Measurements from ENCODE around the gene PCDHB15. TPM values are rescaled to one million over a fixed set of nuclear protein-coding genes. Genes with fewer than 3 reads are reported as not detected.

Gene PCDHB15
- total and polyA plus RNA-seq, 5 donors from 2014 or later: not detected

Other genes starting within 250 kb of the PCDHB15 start
Only the 30 nearest of the 39 such genes appear.
- gene PCDHB2, start 150.8 kb upstream of the PCDHB15 start, total RNA-seq: not detected
- not detected for gene PCDHB2, start 150.8 kb upstream of the PCDHB15 start, polyA plus RNA-seq
- gene PCDHB3, start 144.9 kb upstream of the PCDHB15 start, total RNA-seq: not detected
- gene PCDHB3, start 144.9 kb upstream of the PCDHB15 start, polyA plus RNA-seq: not detected
- gene PCDHB4, start 123.6 kb upstream of the PCDHB15 start, total RNA-seq: not detected
- not detected for gene PCDHB4, start 123.6 kb upstream of the PCDHB15 start, polyA plus RNA-seq
- gene PCDHB5, start 110.2 kb upstream of the PCDHB15 start, total RNA-seq: not detected
- gene PCDHB5, start 110.2 kb upstream of the PCDHB15 start, polyA plus RNA-seq: under 1 TPM in 1 of 4 donors, not detected in 3; 0.19 TPM
- gene PCDHB6, start 95.3 kb upstream of the PCDHB15 start, total RNA-seq: not detected
- not detected for gene PCDHB6, start 95.3 kb upstream of the PCDHB15 start, polyA plus RNA-seq
- gene PCDHB7, start 72.8 kb upstream of the PCDHB15 start, total RNA-seq: not detected
- gene PCDHB7, start 72.8 kb upstream of the PCDHB15 start, polyA plus RNA-seq: not detected
- gene PCDHB8, start 67.6 kb upstream of the PCDHB15 start, total RNA-seq: not detected
- not detected for gene PCDHB8, start 67.6 kb upstream of the PCDHB15 start, polyA plus RNA-seq
- not detected for gene PCDHB16, start 63.0 kb upstream of the PCDHB15 start, total RNA-seq
- gene PCDHB16, start 63.0 kb upstream of the PCDHB15 start, polyA plus RNA-seq: not detected
- gene PCDHB9, start 58.2 kb upstream of the PCDHB15 start, total RNA-seq: 0.07 TPM
- gene PCDHB9, start 58.2 kb upstream of the PCDHB15 start, polyA plus RNA-seq: not detected
- not detected for gene PCDHB10, start 53.0 kb upstream of the PCDHB15 start, total RNA-seq
- not detected for gene PCDHB10, start 53.0 kb upstream of the PCDHB15 start, polyA plus RNA-seq
- not detected for gene PCDHB11, start 45.8 kb upstream of the PCDHB15 start, total RNA-seq
- not detected for gene PCDHB11, start 45.8 kb upstream of the PCDHB15 start, polyA plus RNA-seq
- gene PCDHB12, start 36.7 kb upstream of the PCDHB15 start, total RNA-seq: not detected
- gene PCDHB12, start 36.7 kb upstream of the PCDHB15 start, polyA plus RNA-seq: not detected
- gene PCDHB13, start 31.5 kb upstream of the PCDHB15 start, total RNA-seq: not detected
- gene PCDHB13, start 31.5 kb upstream of the PCDHB15 start, polyA plus RNA-seq: under 1 TPM in 1 of 4 donors, not detected in 3; 0.05 TPM
- not detected for gene PCDHB14, start 22.1 kb upstream of the PCDHB15 start, total RNA-seq
- gene PCDHB14, start 22.1 kb upstream of the PCDHB15 start, polyA plus RNA-seq: not detected
- 0.74 TPM for gene SLC25A2, start 58.7 kb downstream of the PCDHB15 start, total RNA-seq
- under 1 TPM in 1 of 4 donors, not detected in 3; 0.12 TPM for gene SLC25A2, start 58.7 kb downstream of the PCDHB15 start, polyA plus RNA-seq
- gene TAF7, start 75.4 kb downstream of the PCDHB15 start, total RNA-seq: 76.6 TPM
- gene TAF7, start 75.4 kb downstream of the PCDHB15 start, polyA plus RNA-seq: 100 to 1,000 TPM; 172 to 235 (median 200) TPM
- 0.10 TPM for gene PCDHGA1, start 85.1 kb downstream of the PCDHB15 start, total RNA-seq
- under 1 TPM in 1 of 4 donors, not detected in 3; 0.06 TPM for gene PCDHGA1, start 85.1 kb downstream of the PCDHB15 start, polyA plus RNA-seq
- gene PCDHGA2, start 93.4 kb downstream of the PCDHB15 start, total RNA-seq: not detected
- gene PCDHGA2, start 93.4 kb downstream of the PCDHB15 start, polyA plus RNA-seq: not detected
- not detected for gene PCDHGA3, start 98.4 kb downstream of the PCDHB15 start, total RNA-seq
- not detected for gene PCDHGA3, start 98.4 kb downstream of the PCDHB15 start, polyA plus RNA-seq
- gene PCDHGB1, start 104.7 kb downstream of the PCDHB15 start, total RNA-seq: not detected
- not detected for gene PCDHGB1, start 104.7 kb downstream of the PCDHB15 start, polyA plus RNA-seq
- not detected for gene PCDHGA4, start 109.6 kb downstream of the PCDHB15 start, total RNA-seq
- not detected for gene PCDHGA4, start 109.6 kb downstream of the PCDHB15 start, polyA plus RNA-seq
- 0.20 TPM for gene PCDHGB2, start 114.6 kb downstream of the PCDHB15 start, total RNA-seq
- under 1 TPM in 1 of 4 donors, not detected in 3; 0.54 TPM for gene PCDHGB2, start 114.6 kb downstream of the PCDHB15 start, polyA plus RNA-seq
- gene PCDHGA5, start 118.8 kb downstream of the PCDHB15 start, total RNA-seq: not detected
- gene PCDHGA5, start 118.8 kb downstream of the PCDHB15 start, polyA plus RNA-seq: under 1 TPM in 1 of 4 donors, not detected in 3; 0.08 TPM
- gene PCDHGB3, start 124.8 kb downstream of the PCDHB15 start, total RNA-seq: 0.20 TPM
- not detected for gene PCDHGB3, start 124.8 kb downstream of the PCDHB15 start, polyA plus RNA-seq
- gene PCDHGA6, start 128.5 kb downstream of the PCDHB15 start, total RNA-seq: not detected
- gene PCDHGA6, start 128.5 kb downstream of the PCDHB15 start, polyA plus RNA-seq: not detected
- gene PCDHGA7, start 137.3 kb downstream of the PCDHB15 start, total RNA-seq: not detected
- under 1 TPM in 1 of 4 donors, not detected in 3; 0.09 TPM for gene PCDHGA7, start 137.3 kb downstream of the PCDHB15 start, polyA plus RNA-seq
- gene PCDHGB4, start 142.3 kb downstream of the PCDHB15 start, total RNA-seq: not detected
- gene PCDHGB4, start 142.3 kb downstream of the PCDHB15 start, polyA plus RNA-seq: under 1 TPM in 1 of 4 donors, not detected in 3; 0.22 TPM
- not detected for gene PCDHGA8, start 147.2 kb downstream of the PCDHB15 start, total RNA-seq
- gene PCDHGA8, start 147.2 kb downstream of the PCDHB15 start, polyA plus RNA-seq: under 1 TPM in 1 of 4 donors, not detected in 3; 0.10 TPM
- gene PCDHGB5, start 152.6 kb downstream of the PCDHB15 start, total RNA-seq: not detected
- gene PCDHGB5, start 152.6 kb downstream of the PCDHB15 start, polyA plus RNA-seq: under 1 TPM in 2 of 4 donors, not detected in 2; 0.17 to 0.27 TPM
- not detected for gene PCDHGA9, start 157.4 kb downstream of the PCDHB15 start, total RNA-seq
- gene PCDHGA9, start 157.4 kb downstream of the PCDHB15 start, polyA plus RNA-seq: not detected

All from CD4-positive, CD25-positive, alpha-beta regulatory T cell (primary cell).